Natural killer cell (primary cell): Measurements from ENCODE around the gene KLHDC7A. TPM values are rescaled to one million over a fixed set of nuclear protein-coding genes. Genes with fewer than 3 reads are reported as not detected.

ENCODE experiments used
- ATAC-seq, 3 donors: fragments of 150-1000 bp in 2 of 3; fragments of 200-7000 bp in 1 of 3; cut with Tn5 transposase; 1 replicate in 1 of 3; 2 replicates in 2 of 3; pipeline ENCODE4 v1.10.0; 2021; ENCODE audit warnings: mild to moderate bottlenecking in 2 of 3, moderate library complexity in 2 of 3
- DNase-seq, 2 donors: peaks; one replicate each; pipeline versions ENCODE4 v3.0.0 to v3.0.0-alpha.2; 2013 to 2021; ENCODE audit warnings: mixed read lengths in 1 of 2
- H3K27ac ChIP-seq: one replicate; pipeline ENCODE4 v1.5.1; 2013; ENCODE audit warnings: mild to moderate bottlenecking, low read length
- H3K27me3 ChIP-seq: one replicate; pipeline ENCODE4 v1.6.1; 2013; ENCODE audit warnings: low read length; ENCODE audit not compliant: control insufficient read depth, insufficient read depth
- H3K36me3 ChIP-seq: one replicate; pipeline ENCODE4 v1.6.1; 2013; ENCODE audit warnings: low read length; ENCODE audit not compliant: control insufficient read depth, insufficient read depth
- H3K4me1 ChIP-seq: one replicate; pipeline ENCODE4 v1.6.1; 2013; ENCODE audit warnings: low read length; ENCODE audit not compliant: control insufficient read depth, insufficient read depth
- H3K4me3 ChIP-seq: one replicate; pipeline ENCODE4 v1.5.1; 2013; ENCODE audit warnings: low read length
- H3K9me3 ChIP-seq: one replicate; pipeline ENCODE4 v1.6.1; 2013; ENCODE audit warnings: low read length; ENCODE audit not compliant: control insufficient read depth, insufficient read depth
- H3K27ac Mint-ChIP-seq, 2 donors: one replicate each; pipeline ENCODE4 v1.8.0; 2022; ENCODE audit warnings: mild to moderate bottlenecking in 2 of 2, mixed read lengths in 2 of 2, moderate library complexity in 1 of 2
- H3K27me3 Mint-ChIP-seq, 2 donors: one replicate each; pipeline ENCODE4 v1.8.0; 2022; ENCODE audit warnings: low read depth in 2 of 2, mixed read lengths in 2 of 2
- H3K36me3 Mint-ChIP-seq: one replicate; pipeline ENCODE4 v1.8.0; 2022; ENCODE audit warnings: mixed read lengths
- H3K4me1 Mint-ChIP-seq, 2 donors: one replicate each; pipeline ENCODE4 v1.8.0; 2022; ENCODE audit warnings: mixed read lengths in 2 of 2
- H3K4me3 Mint-ChIP-seq: one replicate; pipeline ENCODE4 v1.8.0; 2022; ENCODE audit warnings: mild to moderate bottlenecking, moderate library complexity, mixed read lengths
- H3K9me3 Mint-ChIP-seq, 2 donors: one replicate each; pipeline ENCODE4 v1.8.0; 2022; ENCODE audit warnings: mixed read lengths in 2 of 2
- WGBS: methylation state at CpG from one replicate; pipeline ENCODE4 v1.1.7; 2013; ENCODE audit warnings: missing lambda C conversion rate; ENCODE audit not compliant: insufficient coverage; 5-methylcytosine and 5-hydroxymethylcytosine counted together
- intact Hi-C: fragments of 100-400 bp; cut with micrococcal nuclease; formaldehyde crosslinking; loops from one replicate; pipeline ENCODE4 v1.14.2; 2022
- total RNA-seq, 4 donors: library from RNA; stranded (reverse); fragments of 120-200 nt in 1 of 4; gene quantifications; one replicate each; pipeline versions ENCODE4 v1.2.3 to v1.2.4, GENCODE V29; 2013 to 2022
- TF ChIP-seq, protein P1 (sequence below): fragments of 200-600 bp; IDR thresholded peaks from one replicate; pipeline ENCODE4 v1.8.0; 2022; ENCODE audit warnings: antibody characterized with exemption

The KLHDC7A gene
- total RNA-seq, 3 donors from 2014 or later (not counting 1 experiment from before 2014, with no cell fraction given) = 0.43 TPM; not detected in 2

DNA sequence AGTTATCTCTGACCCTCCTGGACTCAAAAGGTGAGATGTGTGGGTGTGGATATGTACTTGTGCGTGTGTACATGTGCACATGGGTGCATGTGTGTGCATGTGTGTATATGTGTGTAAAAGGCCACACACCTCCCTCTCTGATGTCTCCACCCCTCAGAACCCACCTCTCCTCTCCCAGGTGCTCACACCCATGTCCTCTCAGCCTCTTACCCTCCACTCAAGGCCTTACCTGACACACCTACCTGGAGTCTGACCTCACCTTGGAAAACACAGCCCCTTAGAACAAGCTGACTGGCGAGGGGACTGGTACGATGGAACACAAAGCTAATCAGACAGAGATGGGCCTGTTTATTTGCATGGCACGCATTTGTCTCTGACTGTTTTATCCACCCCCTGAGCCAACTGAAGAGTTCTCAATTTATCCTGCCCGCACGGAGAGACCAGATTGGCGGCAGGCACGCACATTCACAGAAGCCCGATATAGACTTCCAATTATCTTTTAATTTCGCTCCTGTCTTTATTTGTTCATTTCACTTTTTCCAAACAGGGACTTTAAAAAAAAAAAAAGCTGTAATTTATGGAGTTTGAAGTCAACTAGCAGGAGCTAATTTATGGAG, 6.1 kb upstream of the KLHDC7A start:
- Histone ChIP-seq H3K4me3 (no peak overlapping the region), H3K36me3 (no peaks in the 10 kb centered on the region), H3K9me3 (no peaks in the 10 kb centered on the region), H3K27me3 (no peaks in the 10 kb centered on the region), H3K4me1 (no peaks in the 10 kb centered on the region), H3K27ac (no peak overlapping the region)
- 94% methylated on average over 8 of the region's 10 CpGs for WGBS
- DNase-seq (no peak), ATAC-seq (no peak)
- H3K27me3 Mint-ChIP-seq = peaks cover 9 to 23% of the 10 kb centered on the region in 2 donors
- H3K4me1 Mint-ChIP-seq = no peaks in the 10 kb centered on the region
- TF ChIP-seq, protein P1, sequence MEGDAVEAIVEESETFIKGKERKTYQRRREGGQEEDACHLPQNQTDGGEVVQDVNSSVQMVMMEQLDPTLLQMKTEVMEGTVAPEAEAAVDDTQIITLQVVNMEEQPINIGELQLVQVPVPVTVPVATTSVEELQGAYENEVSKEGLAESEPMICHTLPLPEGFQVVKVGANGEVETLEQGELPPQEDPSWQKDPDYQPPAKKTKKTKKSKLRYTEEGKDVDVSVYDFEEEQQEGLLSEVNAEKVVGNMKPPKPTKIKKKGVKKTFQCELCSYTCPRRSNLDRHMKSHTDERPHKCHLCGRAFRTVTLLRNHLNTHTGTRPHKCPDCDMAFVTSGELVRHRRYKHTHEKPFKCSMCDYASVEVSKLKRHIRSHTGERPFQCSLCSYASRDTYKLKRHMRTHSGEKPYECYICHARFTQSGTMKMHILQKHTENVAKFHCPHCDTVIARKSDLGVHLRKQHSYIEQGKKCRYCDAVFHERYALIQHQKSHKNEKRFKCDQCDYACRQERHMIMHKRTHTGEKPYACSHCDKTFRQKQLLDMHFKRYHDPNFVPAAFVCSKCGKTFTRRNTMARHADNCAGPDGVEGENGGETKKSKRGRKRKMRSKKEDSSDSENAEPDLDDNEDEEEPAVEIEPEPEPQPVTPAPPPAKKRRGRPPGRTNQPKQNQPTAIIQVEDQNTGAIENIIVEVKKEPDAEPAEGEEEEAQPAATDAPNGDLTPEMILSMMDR = no peak
- intact Hi-C loops = no loop called here
- no peaks in the 10 kb centered on the region for H3K36me3 Mint-ChIP-seq
- H3K4me3 Mint-ChIP-seq = no peak overlapping the region
- no peaks in the 10 kb centered on the region for H3K9me3 Mint-ChIP-seq
- H3K27ac Mint-ChIP-seq = no peak overlapping the region

DNA sequence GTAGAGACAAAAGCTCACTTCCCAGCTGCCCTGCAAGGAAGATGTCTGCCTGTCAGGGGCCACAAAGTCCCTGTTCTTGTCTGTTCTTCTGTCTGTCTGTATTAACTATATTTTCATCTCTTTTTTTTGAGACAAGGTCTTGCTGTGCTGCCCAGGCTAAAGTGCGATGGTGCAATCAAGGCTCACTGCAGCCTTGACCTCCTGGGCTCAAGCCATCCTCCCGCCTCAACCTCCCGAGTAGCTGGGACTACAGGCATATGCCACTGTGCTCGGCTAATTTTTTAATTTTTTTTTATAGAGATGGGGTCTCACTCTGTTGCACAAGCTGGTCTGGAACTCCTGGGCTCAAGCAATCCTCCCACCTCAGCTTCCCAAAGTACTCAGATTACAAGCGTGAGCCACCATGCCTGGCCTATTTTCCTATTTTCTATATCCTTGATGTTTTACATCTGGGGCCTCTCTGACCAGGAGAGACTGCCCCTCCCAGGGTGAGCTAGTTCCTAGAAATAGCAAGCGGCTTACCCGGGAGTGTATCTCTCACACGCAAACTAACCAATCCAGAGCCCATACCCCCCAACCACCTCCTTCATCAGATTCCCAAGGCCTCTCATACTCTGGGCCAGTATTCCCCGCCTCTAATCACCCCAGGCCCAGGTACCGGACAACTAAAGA, 5.4 kb upstream of the KLHDC7A start:
- H3K36me3 ChIP-seq = no peaks in the 10 kb centered on the region
- ATAC-seq (no peak), DNase-seq (no peak)
- no peaks in the 10 kb centered on the region for H3K27me3 ChIP-seq
- H3K4me1 ChIP-seq = no peaks in the 10 kb centered on the region
- Mint-ChIP-seq H3K27ac (no peak overlapping the region), H3K36me3 (no peaks in the 10 kb centered on the region), H3K4me1 (no peaks in the 10 kb centered on the region), H3K4me3 (no peak overlapping the region), H3K27me3 (peaks cover 9 to 21% of the 10 kb centered on the region in 2 donors), H3K9me3 (no peaks in the 10 kb centered on the region)
- no peaks in the 10 kb centered on the region for H3K9me3 ChIP-seq
- WGBS = 77% methylated on average over 10 of the region's 10 CpGs
- intact Hi-C loops = no loop called here
- no peak overlapping the region for H3K27ac ChIP-seq
- TF ChIP-seq, protein P1 = no peak
- no peak overlapping the region for H3K4me3 ChIP-seq

DNA sequence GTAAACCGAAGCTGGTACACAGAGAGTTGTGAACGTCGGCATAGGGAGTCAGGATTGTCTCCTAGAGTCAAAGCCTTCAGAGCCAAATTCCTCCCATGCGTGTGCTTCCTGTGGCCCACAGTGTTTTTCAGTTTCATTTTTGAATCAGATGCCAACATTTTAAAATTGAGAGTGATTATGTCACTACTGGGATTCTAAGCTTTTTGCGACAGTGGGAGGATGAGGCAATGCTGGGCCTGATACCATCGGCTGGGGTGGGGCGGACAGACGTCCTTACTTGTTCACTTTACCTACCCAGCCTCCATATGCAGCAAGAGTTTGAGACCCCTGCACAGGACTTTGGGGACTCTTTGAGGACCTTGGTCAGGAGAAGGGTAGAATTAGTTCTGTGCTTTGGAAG, 1.3 kb upstream of the KLHDC7A start:
- intact Hi-C loops = no loop called here
- no peaks in the 10 kb centered on the region for H3K36me3 ChIP-seq
- H3K4me3 ChIP-seq = no peak overlapping the region
- no peak overlapping the region for H3K4me3 Mint-ChIP-seq
- H3K27ac ChIP-seq = no peak overlapping the region
- H3K36me3 Mint-ChIP-seq = no peaks in the 10 kb centered on the region
- H3K27ac Mint-ChIP-seq = no peak overlapping the region
- no peaks in the 10 kb centered on the region for H3K4me1 Mint-ChIP-seq
- no peaks in the 10 kb centered on the region for H3K9me3 ChIP-seq
- ATAC-seq (no peak), DNase-seq (no peak)
- H3K27me3 Mint-ChIP-seq = peaks cover 5 to 21% of the 10 kb centered on the region in 2 donors
- 40% methylated on average over 5 of the region's 8 CpGs for WGBS
- no peaks in the 10 kb centered on the region for H3K9me3 Mint-ChIP-seq
- TF ChIP-seq, protein P1 = no peak
- H3K27me3 ChIP-seq = no peaks in the 10 kb centered on the region
- H3K4me1 ChIP-seq = no peaks in the 10 kb centered on the region
